MCF 10A (cell line): ENCODE results near the gene AGBL4. TPM values are rescaled to one million over a fixed set of nuclear protein-coding genes. Genes with fewer than 3 reads are reported as not detected.

Source experiments
- BruUV-seq: library from RNA; stranded (reverse); fragments of 400-500 nt; replicated peaks from 2 replicates; lab custom pipeline; 2021; lab: Mats Ljungman, UMichigan
- CTCF ChIA-PET: fragments of 300-600 bp; sonication (Branson Sonifier 250); formaldehyde crosslinking; extraction: SDS; loops from one replicate; lab custom pipeline; 2021; ENCODE audit warnings: antibody characterized with exemption, inconsistent platforms; lab: Yijun Ruan, JAX
- POLR2A ChIA-PET: fragments of 300-600, 350-650 bp; sonication (Branson Sonifier 250); formaldehyde crosslinking; extraction: SDS; loops from one replicate; lab custom pipeline; 2020; ENCODE audit warnings: antibody characterized with exemption, inconsistent platforms; lab: Yijun Ruan, JAX
- DNase-seq: peaks from one replicate; pipeline ENCODE4 v3.0.0-alpha.2; 2018; ENCODE audit not compliant: unreplicated experiment
- H3K27ac Mint-ChIP-seq: one replicate; pipeline ENCODE4 v1.8.0; 2022; ENCODE audit warnings: mild to moderate bottlenecking, low read depth, mixed read lengths; ENCODE audit not compliant: unreplicated experiment
- H3K27me3 Mint-ChIP-seq: one replicate; pipeline ENCODE4 v1.8.0; 2022; ENCODE audit warnings: mixed read lengths; ENCODE audit not compliant: insufficient read depth, unreplicated experiment
- H3K36me3 Mint-ChIP-seq: one replicate; pipeline ENCODE4 v1.8.0; 2022; ENCODE audit warnings: mild to moderate bottlenecking, moderate library complexity, mixed read lengths; ENCODE audit not compliant: insufficient read depth, unreplicated experiment
- H3K4me1 Mint-ChIP-seq: one replicate; pipeline ENCODE4 v1.8.0; 2022; ENCODE audit warnings: mixed read lengths; ENCODE audit not compliant: insufficient read depth, unreplicated experiment
- H3K4me3 Mint-ChIP-seq: one replicate; pipeline ENCODE4 v1.8.0; 2022; ENCODE audit warnings: mild to moderate bottlenecking, moderate library complexity, mixed read lengths; ENCODE audit not compliant: unreplicated experiment
- H3K9me3 Mint-ChIP-seq: one replicate; pipeline ENCODE4 v1.8.0; 2022; ENCODE audit warnings: mixed read lengths; ENCODE audit not compliant: unreplicated experiment
- CTCF ChIP-seq: fragments of 200-600 bp; IDR thresholded peaks from one replicate; pipeline ENCODE4 v1.8.0; 2022; ENCODE audit warnings: antibody characterized with exemption, mild to moderate bottlenecking; ENCODE audit not compliant: unreplicated experiment
- intact Hi-C: fragments of 100-400 bp; cut with micrococcal nuclease; formaldehyde crosslinking; loops from 2 replicates; pipeline ENCODE4 v1.14.1; 2022
- total RNA-seq: library from RNA; stranded (reverse); gene quantifications from 2 replicates; pipeline ENCODE4 v1.2.3, GENCODE V29; 2022

Gene AGBL4
- total RNA-seq, 1 experiment from 2014 or later = not detected

GRCh38 chr1:49163031-49163430 is 860.7 kb downstream of the AGBL4 start:
- Mint-ChIP-seq H3K4me1 (no peaks in the 10 kb centered on the region), H3K9me3 (no peaks in the 10 kb centered on the region), H3K36me3 (no peaks in the 10 kb centered on the region), H3K27ac (no peak overlapping the region), H3K27me3 (no peaks in the 10 kb centered on the region), H3K4me3 (no peak overlapping the region)
- intact Hi-C loops = no loop called here
- CTCF ChIA-PET = no interaction called here
- POLR2A ChIA-PET = no interaction called here
- no peak for TF ChIP-seq CTCF
- DNase-seq = no peak
- BruUV-seq = no TSS peak

- no TSS peak for BruUV-seq
- no peak for DNase-seq
- Mint-ChIP-seq H3K9me3 (no peaks in the 10 kb centered on the region), H3K27ac (no peak overlapping the region), H3K4me1 (no peaks in the 10 kb centered on the region), H3K36me3 (no peaks in the 10 kb centered on the region), H3K4me3 (no peak overlapping the region), H3K27me3 (no peaks in the 10 kb centered on the region)
- intact Hi-C loops = no loop called here
- ChIA-PET CTCF (interaction anchor here (0.6 kb wide), 1 partner anchor 9 kb away, joined by 3 read pairs; no protein-coding TSS in a partner anchor), POLR2A (no interaction called here)
- TF ChIP-seq CTCF = no peak
Observed at GRCh38 chr1:49160677-49161076, 863.1 kb downstream of the AGBL4 start.

GRCh38 chr1:49136738-49137251 is 887.0 kb downstream of the AGBL4 start:
- POLR2A ChIA-PET = no interaction called here
- no peaks in the 10 kb centered on the region for H3K27me3 Mint-ChIP-seq
- TF ChIP-seq CTCF = no peak
- peaks cover 6% of the 10 kb centered on the region for H3K9me3 Mint-ChIP-seq
- CTCF ChIA-PET = interaction anchor here (0.6 kb wide), 1 partner anchor 203 kb away, joined by 3 read pairs; no protein-coding TSS in a partner anchor
- H3K4me3 Mint-ChIP-seq = no peak overlapping the region
- H3K4me1 Mint-ChIP-seq = no peaks in the 10 kb centered on the region
- intact Hi-C loops = no loop called here
- DNase-seq = no peak
- no TSS peak for BruUV-seq
- no peaks in the 10 kb centered on the region for H3K36me3 Mint-ChIP-seq
- H3K27ac Mint-ChIP-seq = no peak overlapping the region

- H3K4me1 Mint-ChIP-seq = no peaks in the 10 kb centered on the region
- intact Hi-C loops = no loop called here
Observed at GRCh38 chr1:49125746-49126145, 898.0 kb downstream of the AGBL4 start.

More at GRCh38 chr1:49125746-49126145, 898.0 kb downstream of the AGBL4 start:
- ChIA-PET POLR2A (no interaction called here), CTCF (interaction anchor here (0.6 kb wide), 1 partner anchor 1058 kb away, joined by 3 read pairs; no protein-coding TSS in a partner anchor)
- no TSS peak for BruUV-seq
- H3K27ac Mint-ChIP-seq = no peak overlapping the region
- DNase-seq = no peak
- H3K9me3 Mint-ChIP-seq = peaks cover 4% of the 10 kb centered on the region
- no peak for TF ChIP-seq CTCF
- no peaks in the 10 kb centered on the region for H3K27me3 Mint-ChIP-seq
- no peak overlapping the region for H3K4me3 Mint-ChIP-seq
- no peaks in the 10 kb centered on the region for H3K36me3 Mint-ChIP-seq
